ENCODE measurements around the gene ANKRD49. TPM values are rescaled to one million over a fixed set of nuclear protein-coding genes. Genes with fewer than 3 reads are reported as not detected.

The ANKRD49 gene, protein sequence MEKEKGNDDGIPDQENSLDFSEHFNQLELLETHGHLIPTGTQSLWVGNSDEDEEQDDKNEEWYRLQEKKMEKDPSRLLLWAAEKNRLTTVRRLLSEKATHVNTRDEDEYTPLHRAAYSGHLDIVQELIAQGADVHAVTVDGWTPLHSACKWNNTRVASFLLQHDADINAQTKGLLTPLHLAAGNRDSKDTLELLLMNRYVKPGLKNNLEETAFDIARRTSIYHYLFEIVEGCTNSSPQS
- 14.5 and 16.5 TPM in 2 replicates for total RNA-seq

DNA sequence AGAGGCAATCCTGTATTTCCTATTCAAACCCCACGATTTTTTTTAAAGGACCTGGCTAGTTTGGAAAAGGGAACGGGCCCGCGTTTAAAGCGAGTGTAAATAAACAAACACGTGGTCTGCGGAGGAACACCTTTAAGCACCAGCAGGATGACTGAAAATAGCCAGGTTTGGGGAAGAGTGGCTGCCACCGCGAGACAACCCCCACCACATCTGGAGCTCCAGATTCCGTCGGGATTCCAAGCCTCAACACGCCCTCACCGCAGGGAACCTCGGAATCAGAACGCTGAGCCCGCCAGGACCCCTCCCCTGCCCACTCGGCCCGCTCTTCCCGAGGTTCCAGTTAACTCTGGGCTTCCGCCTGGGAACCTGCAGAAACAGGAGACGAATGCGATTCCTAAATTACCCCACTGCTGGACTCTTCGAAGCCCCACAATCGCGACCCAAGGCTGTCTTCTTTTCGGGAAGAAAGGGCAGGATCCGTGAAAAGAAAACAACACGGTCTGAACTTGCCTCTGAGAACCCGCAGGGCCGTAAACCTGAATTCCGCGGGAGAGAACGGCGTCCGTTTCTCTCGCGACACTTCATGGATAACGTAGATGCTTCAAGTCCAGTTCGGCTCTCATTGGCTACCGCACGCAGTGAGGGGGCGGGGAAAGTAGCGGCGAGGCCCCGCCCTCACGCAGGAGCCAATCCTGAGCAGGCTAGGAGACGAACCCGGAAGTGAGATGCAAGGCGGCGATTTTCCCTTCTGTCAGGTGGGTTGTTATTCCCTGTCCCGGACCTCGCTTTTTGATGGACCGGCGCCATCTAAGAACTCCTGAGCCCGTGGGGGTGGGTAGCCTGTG lies at the start of gene ANKRD49, which contains the start of gene MRE11:
Gene ANKRD49 (plus strand): TSS at position 704 of the 845 bp plus-strand sequence. CDS start 2,710 bp downstream, outside the sequence.
Gene MRE11 (minus strand): TSS at position 564 of the 845 bp plus-strand sequence. CDS start 1,043 bp downstream, outside the sequence.

DNA sequence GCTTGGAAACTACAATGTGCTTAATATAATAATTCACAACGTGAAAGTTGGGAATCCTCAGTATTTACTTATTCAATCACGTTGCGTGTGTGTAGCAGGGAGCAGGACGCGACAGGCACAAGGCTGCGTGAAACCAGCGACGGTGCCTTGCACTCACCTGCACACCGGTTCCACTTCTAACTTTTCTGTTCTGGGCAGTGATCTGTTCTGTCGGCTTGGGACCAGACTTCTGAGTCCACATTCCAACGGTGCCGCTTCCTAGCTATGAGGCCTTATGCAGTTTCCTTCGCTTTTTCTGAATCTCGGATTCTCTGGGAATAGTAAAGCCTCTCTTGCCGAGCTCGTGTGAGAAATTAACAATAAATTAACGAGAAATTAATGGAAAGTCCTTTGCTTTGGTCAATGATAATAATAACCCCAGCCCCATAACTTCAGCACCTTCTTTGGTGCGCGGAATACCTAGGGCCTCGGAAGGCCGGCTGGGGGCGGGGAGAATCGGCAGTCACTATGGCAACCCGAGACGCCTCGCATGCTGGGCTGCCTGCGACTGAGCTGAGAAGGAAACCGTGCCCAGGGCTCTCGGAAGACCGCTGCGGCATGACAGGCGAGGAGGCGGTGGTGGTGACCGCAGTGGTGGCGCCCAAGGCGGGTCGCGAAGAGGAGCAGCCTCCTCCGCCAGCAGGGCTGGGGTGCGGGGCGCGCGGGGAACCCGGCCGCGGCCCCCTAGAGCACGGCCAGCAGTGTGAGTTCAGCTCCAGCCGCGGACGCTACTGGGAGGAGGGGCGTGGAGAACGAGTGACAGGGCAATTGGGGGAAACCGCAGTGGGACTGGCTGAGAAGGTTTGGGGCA lies 18.4 kb downstream of the ANKRD49 start, which contains the start of gene C11orf97:
Gene C11orf97 (plus strand): TSS at position 530 of the 850 bp plus-strand sequence. CDS start 68 bp downstream, at position 598.

DNA sequence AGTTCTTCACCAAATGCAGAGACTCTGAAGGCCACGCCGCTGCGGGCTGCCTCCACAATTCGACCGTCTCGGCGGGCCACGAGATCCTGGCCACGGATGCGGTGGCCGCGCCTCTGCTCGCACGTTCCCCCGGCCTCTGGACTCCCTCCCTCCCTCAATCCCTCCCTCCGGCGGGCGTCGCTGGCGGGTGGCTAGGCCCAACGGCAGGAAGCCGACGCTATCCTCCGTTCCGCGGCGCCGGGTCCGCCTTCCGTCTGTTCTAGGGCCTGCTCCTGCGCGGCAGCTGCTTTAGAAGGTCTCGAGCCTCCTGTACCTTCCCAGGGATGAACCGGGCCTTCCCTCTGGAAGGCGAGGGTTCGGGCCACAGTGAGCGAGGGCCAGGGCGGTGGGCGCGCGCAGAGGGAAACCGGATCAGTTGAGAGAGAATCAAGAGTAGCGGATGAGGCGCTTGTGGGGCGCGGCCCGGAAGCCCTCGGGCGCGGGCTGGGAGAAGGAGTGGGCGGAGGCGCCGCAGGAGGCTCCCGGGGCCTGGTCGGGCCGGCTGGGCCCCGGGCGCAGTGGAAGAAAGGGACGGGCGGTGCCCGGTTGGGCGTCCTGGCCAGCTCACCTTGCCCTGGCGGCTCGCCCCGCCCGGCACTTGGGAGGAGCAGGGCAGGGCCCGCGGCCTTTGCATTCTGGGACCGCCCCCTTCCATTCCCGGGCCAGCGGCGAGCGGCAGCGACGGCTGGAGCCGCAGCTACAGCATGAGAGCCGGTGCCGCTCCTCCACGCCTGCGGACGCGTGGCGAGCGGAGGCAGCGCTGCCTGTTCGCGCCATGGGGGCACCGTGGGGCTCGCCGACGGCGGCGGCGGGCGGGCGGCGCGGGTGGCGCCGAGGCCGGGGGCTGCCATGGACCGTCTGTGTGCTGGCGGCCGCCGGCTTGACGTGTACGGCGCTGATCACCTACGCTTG lies 50.2 kb downstream of the ANKRD49 start, which contains the start of gene FUT4:
Gene FUT4 (plus strand): TSS at position 227 of the 951 bp plus-strand sequence. CDS start 213 bp downstream, at position 440.

Small RNA genes within 50 kb of the gene (small RNA-seq; reads per million reads assigned to genes)
- 3.8 reads per million, percentile 89 among the genes with 10 or more reads in this experiment for gene MIR548L

Other genes with a start within 250 kb of the ANKRD49 start
- gene IZUMO1R, start 189.4 kb upstream of the ANKRD49 start, total RNA-seq, result not detected in 2 replicates
- under 0.01 TPM in 1 of 2 replicates, not detected in the other for gene GPR83, start 92.6 kb upstream of the ANKRD49 start, total RNA-seq
- gene MRE11, start 140 bp upstream of the ANKRD49 start, total RNA-seq, result 9.3 and 11.4 TPM in 2 replicates
- not detected in 2 replicates for gene C11orf97, start 18.5 kb downstream of the ANKRD49 start, total RNA-seq
- 14.1 and 14.5 TPM in 2 replicates for gene FUT4, start 49.9 kb downstream of the ANKRD49 start, total RNA-seq
- gene PIWIL4, start 73.4 kb downstream of the ANKRD49 start, total RNA-seq, result 2.3 and 10.6 TPM in 2 replicates